Suprapubic skin (tissue), 4 donors: Measurements from ENCODE around the gene CS. TPM values are rescaled to one million over a fixed set of nuclear protein-coding genes. Genes with fewer than 3 reads are reported as not detected.
"Not testable (repeated sequence)": the region's sequence is repeated elsewhere in the genome, so short reads cannot be mapped to it uniquely, and the experiment has no call there.

Source experiments
- DNase-seq, 2 donors: peaks; one replicate each; pipeline ENCODE4 v3.0.0-alpha.2; 2019; ENCODE audit warnings: low spot score in 2 of 2
- H3K27ac ChIP-seq: fragments of 200-600 bp; sonication (generic); one replicate; pipeline ENCODE4 v1.5.1; 2019
- H3K27me3 ChIP-seq: fragments of 200-600 bp; sonication (generic); one replicate; pipeline ENCODE4 v1.5.1; 2019
- H3K36me3 ChIP-seq: fragments of 200-600 bp; sonication (generic); one replicate; pipeline ENCODE4 v1.5.1; 2019
- H3K4me1 ChIP-seq: fragments of 200-600 bp; sonication (generic); one replicate; pipeline ENCODE4 v1.5.1; 2019
- H3K4me3 ChIP-seq: fragments of 200-600 bp; sonication (generic); one replicate; pipeline ENCODE4 v1.5.1; 2019; ENCODE audit warnings: mild to moderate bottlenecking
- H3K9me3 ChIP-seq: fragments of 200-600 bp; sonication (generic); one replicate; pipeline ENCODE4 v1.5.1; 2019
- CTCF ChIP-seq, 2 donors: fragments of 200-600 bp in 1 of 2; fragments of 450-650 bp in 1 of 2; sonication (generic) in 1 of 2; IDR thresholded peaks; one replicate each; pipeline ENCODE4 v1.5.1; 2016 to 2019; ENCODE audit warnings: antibody characterized with exemption in 2 of 2, mild to moderate bottlenecking in 1 of 2, moderate library complexity in 1 of 2
- EP300 ChIP-seq: sonication (generic); formaldehyde crosslinking; IDR thresholded peaks from one replicate; pipeline ENCODE4 v1.6.1; 2017; ENCODE audit warnings: antibody characterized with exemption
- POLR2A ChIP-seq, 2 donors: fragments of 450-650 bp; IDR thresholded peaks; one replicate each; pipeline ENCODE4 v1.6.1; 2017; ENCODE audit warnings: antibody characterized with exemption in 2 of 2, mild to moderate bottlenecking in 2 of 2, moderate library complexity in 2 of 2
- POLR2AphosphoS5 ChIP-seq, 3 donors: sonication (generic); formaldehyde crosslinking; IDR thresholded peaks; one replicate each; pipeline ENCODE4 v1.6.1; 2017; ENCODE audit warnings: antibody characterized with exemption in 3 of 3
- WGBS: methylation state at CpG from one replicate; pipeline ENCODE4 v1.1.5; 2018; 5-methylcytosine and 5-hydroxymethylcytosine counted together
- total RNA-seq, 4 donors: library from RNA; depleted of rRNA; stranded (reverse); fragments of >200 nt; gene quantifications; one replicate each; pipeline ENCODE4 v1.1.0, GENCODE V29; 2016

Gene CS
- total RNA-seq, 4 donors from 2014 or later: 176 to 218 (median 179) TPM

GRCh38 chr12:56297400-56297799 lies 2.7 kb downstream of the CS start:
- no peaks in the 10 kb centered on the region for H3K27me3 ChIP-seq
- no peak overlapping the region for H3K4me3 ChIP-seq
- H3K36me3 ChIP-seq: no peaks in the 10 kb centered on the region
- 85% methylated on average over 8 of the region's 8 CpGs for WGBS
- H3K4me1 ChIP-seq: peaks cover 50% of the 10 kb centered on the region
- TF ChIP-seq EP300 (no peak), POLR2A (IDR thresholded peaks at IDR 0.05) (no peak), POLR2AphosphoS5 (IDR thresholded peaks at IDR 0.05) (no peak), CTCF (IDR thresholded peaks at IDR 0.05) (no peak)
- no peak for DNase-seq
- no peaks in the 10 kb centered on the region for H3K9me3 ChIP-seq
- H3K27ac ChIP-seq: no peak overlapping the region

GRCh38 chr12:56296295-56296694 lies 3.8 kb downstream of the CS start:
- Histone ChIP-seq H3K27me3 (no peaks in the 10 kb centered on the region), H3K4me1 (peaks cover 53% of the 10 kb centered on the region), H3K4me3 (no peak overlapping the region), H3K27ac (no peak overlapping the region), H3K36me3 (peaks cover 5% of the 10 kb centered on the region), H3K9me3 (no peaks in the 10 kb centered on the region)
- DNase-seq: no peak
- TF ChIP-seq EP300 (no peak), POLR2AphosphoS5 (IDR thresholded peaks at IDR 0.05) (no peak), CTCF (IDR thresholded peaks at IDR 0.05) (no peak), POLR2A (IDR thresholded peaks at IDR 0.05) (no peak)
- WGBS: 74% methylated on average over 5 of the region's 5 CpGs

- no peak overlapping the region for H3K27ac ChIP-seq
- TF ChIP-seq POLR2AphosphoS5 (IDR thresholded peaks at IDR 0.05): no peak
- TF ChIP-seq CTCF (IDR thresholded peaks at IDR 0.05): no peak
- no peak for TF ChIP-seq POLR2A (IDR thresholded peaks at IDR 0.05)
- TF ChIP-seq EP300: no peak
- 81% methylated on average over 5 of the region's 5 CpGs for WGBS
- H3K9me3 ChIP-seq: no peaks in the 10 kb centered on the region
- H3K27me3 ChIP-seq: no peaks in the 10 kb centered on the region
- H3K4me3 ChIP-seq: no peak overlapping the region
- no peak for DNase-seq
- peaks cover 44% of the 10 kb centered on the region for H3K4me1 ChIP-seq
- H3K36me3 ChIP-seq: peaks cover 11% of the 10 kb centered on the region
These were observed 6.3 kb downstream of the CS start for GRCh38 chr12:56293795-56294194.

- peaks cover 24% of the 10 kb centered on the region for H3K4me1 ChIP-seq
- DNase-seq: no peak
- no peak overlapping the region for H3K27ac ChIP-seq
- 84% methylated on average over 3 of the region's 3 CpGs for WGBS
- H3K9me3 ChIP-seq: no peaks in the 10 kb centered on the region
- H3K27me3 ChIP-seq: no peaks in the 10 kb centered on the region
- no peak overlapping the region for H3K4me3 ChIP-seq
- H3K36me3 ChIP-seq: peaks cover 36% of the 10 kb centered on the region
- TF ChIP-seq POLR2A (IDR thresholded peaks at IDR 0.05): no peak
- no peak for TF ChIP-seq EP300
- TF ChIP-seq CTCF (IDR thresholded peaks at IDR 0.05): no peak
- TF ChIP-seq POLR2AphosphoS5 (IDR thresholded peaks at IDR 0.05): no peak
These were observed 11.3 kb downstream of the CS start for GRCh38 chr12:56288705-56289387.

- H3K9me3 ChIP-seq: no peaks in the 10 kb centered on the region
- no peak overlapping the region for H3K27ac ChIP-seq
- TF ChIP-seq POLR2AphosphoS5 (IDR thresholded peaks at IDR 0.05) (no peak), CTCF (IDR thresholded peaks at IDR 0.05) (no peak), EP300 (no peak), POLR2A (IDR thresholded peaks at IDR 0.05) (no peak)
- DNase-seq: no peak
- peaks cover 13% of the 10 kb centered on the region for H3K4me1 ChIP-seq
- no peak overlapping the region for H3K4me3 ChIP-seq
- no peaks in the 10 kb centered on the region for H3K27me3 ChIP-seq
- H3K36me3 ChIP-seq: peaks cover 57% of the 10 kb centered on the region
- 70% methylated on average over 4 of the region's 4 CpGs for WGBS
These were observed 13.9 kb downstream of the CS start for GRCh38 chr12:56286044-56286830.

GRCh38 chr12:56284263-56284662 lies 15.9 kb downstream of the CS start:
- not testable (repeated sequence) for H3K4me3 ChIP-seq, H3K27ac ChIP-seq, DNase-seq, H3K27me3 ChIP-seq, H3K4me1 ChIP-seq, H3K9me3 ChIP-seq
- peaks cover 70% of the 10 kb centered on the region for H3K36me3 ChIP-seq
- WGBS: 90% methylated on average over 5 of the region's 5 CpGs
